GM21367 (cell line): ENCODE data around the gene ANGEL1.
A peak's percentile ranks its signal among the peaks of the same experiment; 100 is the strongest.

ENCODE experiments used
- ATAC-seq: cut with Tn5 transposase; IDR thresholded peaks from one replicate; pipeline ENCODE4 v1.9.1; 2021; ENCODE audit not compliant: unreplicated experiment

Gene ANGEL1

DNA sequence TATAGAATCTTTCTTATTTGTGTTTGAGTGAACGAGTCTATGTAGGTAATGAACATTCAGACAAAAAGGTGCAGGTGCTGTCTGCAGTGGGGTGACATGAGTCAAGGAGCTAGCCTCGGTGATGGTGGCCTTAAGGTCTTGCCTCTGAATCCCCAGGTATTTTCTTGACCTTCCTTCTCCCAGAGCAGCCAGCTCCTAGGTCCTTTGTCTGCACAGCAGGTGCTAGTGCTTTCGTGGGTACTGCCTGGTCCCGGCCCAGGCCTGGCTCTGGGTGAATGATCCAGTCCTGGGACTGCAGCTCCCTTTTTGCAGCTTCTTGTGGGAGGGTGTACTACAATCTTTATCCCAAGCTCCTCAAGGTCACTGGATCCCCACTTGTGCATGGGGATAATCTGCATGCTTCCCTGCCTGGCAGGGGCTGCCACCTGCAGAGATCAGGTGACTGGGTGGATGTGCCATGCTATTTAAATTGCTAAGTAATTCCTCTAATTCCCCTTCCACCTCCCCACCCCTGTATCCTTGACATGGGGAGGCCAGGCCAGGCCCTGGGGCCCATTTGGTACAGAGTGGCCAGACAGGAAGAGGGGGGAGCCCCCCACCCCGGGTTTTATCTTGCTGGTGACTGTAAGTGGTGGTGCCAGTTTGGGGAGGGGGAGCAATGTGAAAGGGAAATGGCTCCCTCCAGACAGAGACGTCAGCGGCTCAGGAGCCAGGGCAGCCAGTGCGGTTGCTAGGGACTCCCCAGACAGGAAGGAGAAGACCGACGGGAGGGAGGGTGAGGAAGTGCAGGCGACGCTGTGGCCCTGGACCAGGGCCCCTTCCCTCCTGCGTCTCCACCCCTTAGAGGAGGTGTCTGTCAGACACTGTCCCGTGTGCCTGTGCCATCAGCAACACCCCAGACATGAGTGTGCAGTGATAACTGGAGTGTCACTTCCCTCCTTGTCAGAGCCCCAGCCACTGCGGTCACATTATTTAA is 44.7 kb downstream of the ANGEL1 start:
- ATAC-seq, result no peak

- no peak for ATAC-seq
Measured at GRCh38 chr14:76765461-76765931, 47.2 kb downstream of the ANGEL1 start.

- ATAC-seq, result no peak
Measured at GRCh38 chr14:76763096-76764041, 49.3 kb downstream of the ANGEL1 start.

GRCh38 chr14:76762411-76763095 is 50.1 kb downstream of the ANGEL1 start:
- ATAC-seq, result no peak

DNA sequence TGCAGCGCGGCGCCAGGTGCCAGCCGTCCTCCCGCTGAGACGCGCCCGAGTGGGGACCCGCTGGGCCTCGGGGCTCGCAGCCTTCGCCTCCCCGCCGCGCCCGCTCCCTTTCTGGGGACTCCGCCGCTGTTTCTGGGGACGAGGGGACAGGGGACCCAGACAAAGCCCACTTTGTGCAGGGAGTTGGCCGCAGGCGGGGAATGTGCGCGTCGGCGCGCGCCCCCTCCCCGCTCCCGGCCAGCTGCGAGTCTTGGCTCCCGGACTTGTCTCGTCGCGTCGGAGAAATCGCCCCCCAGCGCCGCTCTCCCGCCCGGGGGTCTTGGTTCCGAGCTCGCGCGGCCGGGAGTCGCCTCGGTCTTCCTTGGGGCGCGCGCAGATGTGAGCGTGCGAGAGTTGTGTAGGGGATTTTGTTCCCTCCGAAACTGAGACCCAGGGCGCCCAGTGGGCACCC is 50.7 kb downstream of the ANGEL1 start:
- ATAC-seq, result no peak

DNA sequence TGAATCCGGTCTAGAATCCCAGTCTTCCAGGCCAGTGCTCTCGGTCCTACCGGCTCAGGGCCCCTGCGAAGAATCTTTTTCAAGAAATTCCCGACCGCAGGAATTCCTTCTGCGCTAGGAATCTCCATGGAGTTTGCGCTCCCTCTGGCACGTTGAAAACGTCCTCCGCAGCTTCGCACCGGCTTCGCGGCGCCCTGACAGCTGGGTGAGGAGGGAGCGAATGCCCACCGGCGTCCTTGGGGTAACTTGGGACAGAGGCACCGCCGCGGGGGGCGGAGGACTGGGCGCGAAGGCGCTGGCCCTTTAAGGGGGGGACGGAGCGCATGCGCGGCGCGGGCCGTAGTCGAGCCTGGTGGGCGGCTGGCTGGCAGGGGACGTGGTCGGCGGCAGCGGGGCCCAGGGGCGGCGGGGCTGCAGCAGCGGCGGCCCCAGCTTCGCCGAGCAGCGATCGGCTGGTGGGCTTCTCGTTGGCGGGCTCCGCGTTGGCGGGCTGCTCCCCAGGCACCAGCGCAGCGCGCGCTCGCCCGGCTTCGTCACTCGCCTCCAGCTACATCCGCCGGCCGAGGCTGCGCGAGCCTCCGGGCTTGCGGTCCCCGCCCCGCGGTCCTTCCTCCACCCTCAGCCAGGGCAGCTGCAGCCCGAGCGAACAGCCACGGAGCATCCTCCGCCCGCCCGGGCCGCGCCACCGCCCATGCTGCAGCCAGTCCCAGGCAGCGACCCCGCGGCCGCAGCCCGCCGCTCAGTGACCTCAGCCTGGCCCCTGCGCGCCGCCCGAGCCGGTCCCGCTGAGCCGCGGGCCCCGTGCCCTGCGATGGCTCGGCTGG is 51.3 kb downstream of the ANGEL1 start, which contains the start of gene VASH1:
TSS of gene VASH1 (plus strand) at position 333 of the 824 bp plus-strand sequence. CDS start 1,354 bp downstream, outside the sequence.
- ATAC-seq, result peak; percentile 81

GRCh38 chr14:76760331-76761135 is 52.1 kb downstream of the ANGEL1 start:
- no peak for ATAC-seq

GRCh38 chr14:76759589-76759988 is 53.1 kb downstream of the ANGEL1 start:
- ATAC-seq, result no peak

DNA sequence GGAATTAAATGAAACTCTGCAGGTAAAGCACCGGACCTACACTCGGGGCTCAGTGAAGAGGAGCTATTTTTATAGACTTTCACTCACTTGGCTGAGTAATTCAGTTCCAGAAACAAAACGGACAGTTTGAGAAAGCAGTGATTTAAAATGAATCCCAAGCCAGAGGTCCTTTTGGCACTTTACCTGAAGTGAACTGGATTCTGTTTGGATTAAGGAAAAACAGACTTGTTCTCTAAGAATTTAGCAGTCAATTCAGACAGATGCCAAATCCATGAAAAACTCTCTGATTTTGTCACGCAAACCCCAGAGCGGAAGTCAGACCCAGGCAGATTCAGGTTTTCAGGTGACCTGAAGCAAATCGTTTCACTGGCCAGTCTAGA is 56.3 kb downstream of the ANGEL1 start:
- ATAC-seq, result no peak

DNA sequence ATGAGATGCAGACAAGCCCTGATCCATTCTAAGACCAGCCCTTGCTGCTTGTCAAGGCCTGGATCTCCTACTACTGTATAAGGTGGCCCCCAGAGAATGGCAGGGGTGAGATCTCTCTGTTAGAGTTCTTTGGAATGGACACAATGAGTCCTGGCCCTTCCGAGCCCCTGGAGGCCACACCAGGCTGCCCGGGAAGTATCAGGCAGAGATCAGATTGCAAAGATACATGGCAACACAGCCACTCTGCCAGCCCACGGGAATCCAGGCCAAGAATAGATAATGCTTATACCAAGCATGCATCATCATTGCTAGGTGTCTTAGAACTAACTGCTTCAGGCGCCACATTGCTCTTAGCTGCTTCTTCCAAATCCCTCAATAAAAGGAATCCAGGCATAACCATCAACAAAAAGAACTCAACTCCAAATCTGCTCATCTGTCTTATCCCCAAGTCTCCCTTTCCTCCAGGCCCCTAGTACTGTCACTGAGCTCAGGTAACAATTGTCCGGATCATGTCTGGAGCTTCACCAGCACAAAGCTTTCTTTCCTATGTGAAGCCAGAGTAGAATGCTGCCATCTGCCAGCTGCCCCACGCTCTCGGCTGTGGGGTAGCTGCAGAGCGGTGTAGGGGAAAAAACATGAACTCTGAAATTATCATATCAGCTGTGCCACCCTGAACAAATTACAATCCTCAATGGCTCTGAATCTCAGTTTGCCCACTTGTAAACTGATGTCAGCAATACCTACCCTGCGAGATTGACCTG is 56.9 kb downstream of the ANGEL1 start:
- ATAC-seq, result no peak

GRCh38 chr14:76754586-76754985 is 58.1 kb downstream of the ANGEL1 start:
- ATAC-seq, result no peak

GRCh38 chr14:76753541-76754198 is 59.0 kb downstream of the ANGEL1 start:
- ATAC-seq, result no peak

DNA sequence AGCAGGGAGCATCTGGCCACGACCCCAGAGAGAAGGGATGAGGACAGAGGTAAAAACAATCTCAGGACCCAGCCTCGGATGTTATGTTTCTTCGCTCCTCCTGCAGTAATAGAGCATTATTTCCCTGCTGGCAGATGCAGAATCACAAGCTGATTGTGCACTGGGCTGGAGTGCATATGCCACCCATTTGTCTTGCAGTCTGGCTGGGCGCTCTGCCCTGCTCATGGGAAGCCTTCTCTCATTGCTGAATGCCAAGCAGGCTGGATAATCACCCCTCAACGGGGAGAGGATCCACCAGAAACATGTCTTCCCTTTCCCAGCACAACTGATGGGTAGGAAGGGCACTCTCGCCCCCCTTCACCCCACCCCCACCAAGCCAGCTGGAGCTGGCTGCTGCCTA is 59.9 kb downstream of the ANGEL1 start:
- no peak for ATAC-seq

- ATAC-seq, result no peak
Measured at GRCh38 chr14:76742966-76743365, 69.7 kb downstream of the ANGEL1 start.

- no peak for ATAC-seq
Measured at GRCh38 chr14:76742185-76742584, 70.5 kb downstream of the ANGEL1 start.

GRCh38 chr14:76741074-76741473 is 71.6 kb downstream of the ANGEL1 start:
- ATAC-seq, result no peak
